Activated T-helper 1 cell treated with anti-CD3 and anti-CD28 coated beads, Interleukin-2, amount 50 U/mL, for 16 hours (primary cell): ENCODE measurements around the gene HIPK2.

ENCODE experiments used
- DNase-seq, 2 donors: peaks; one replicate each; pipeline ENCODE4 v3.0.0-alpha.2; 2020; ENCODE audit warnings: low read depth in 1 of 2, low spot score in 1 of 2

The HIPK2 gene

GRCh38 chr7:139699640-139700504 is 77.9 kb downstream of the HIPK2 start:
- DNase-seq = no peak

GRCh38 chr7:139698844-139699243 is 79.0 kb downstream of the HIPK2 start:
- DNase-seq = no peak

- DNase-seq = no peak
Observed at GRCh38 chr7:139698278-139698677, 79.5 kb downstream of the HIPK2 start.

- no peak for DNase-seq
Observed at GRCh38 chr7:139697056-139697455, 80.7 kb downstream of the HIPK2 start.

GRCh38 chr7:139696552-139696951 is 81.2 kb downstream of the HIPK2 start:
- DNase-seq = no peak

GRCh38 chr7:139695588-139695987 is 82.2 kb downstream of the HIPK2 start:
- no peak for DNase-seq

- DNase-seq = no peak
Observed at GRCh38 chr7:139695051-139695450, 82.7 kb downstream of the HIPK2 start.

- no peak for DNase-seq
Observed at GRCh38 chr7:139694389-139694676, 83.5 kb downstream of the HIPK2 start.

- DNase-seq = no peak
Observed at GRCh38 chr7:139693651-139694388, 84.0 kb downstream of the HIPK2 start.

GRCh38 chr7:139692723-139693122 is 85.1 kb downstream of the HIPK2 start:
- DNase-seq = no peak

- no peak for DNase-seq
Observed at GRCh38 chr7:139691253-139691781, 86.5 kb downstream of the HIPK2 start.

- no peak for DNase-seq
Observed at GRCh38 chr7:139687980-139688632, 89.7 kb downstream of the HIPK2 start.

GRCh38 chr7:139687211-139687954 is 90.4 kb downstream of the HIPK2 start:
- no peak for DNase-seq

GRCh38 chr7:139683137-139683921 is 94.5 kb downstream of the HIPK2 start:
- no peak for DNase-seq

- DNase-seq = no peak
Observed at GRCh38 chr7:139682136-139683013, 95.4 kb downstream of the HIPK2 start.

- DNase-seq = no peak
Observed at GRCh38 chr7:139681812-139682135, 96.0 kb downstream of the HIPK2 start.

GRCh38 chr7:139681463-139681755 is 96.4 kb downstream of the HIPK2 start:
- DNase-seq = no peak

- peak in 1 of 2 donors; percentile 51 for DNase-seq
Observed at GRCh38 chr7:139680676-139681462, 96.9 kb downstream of the HIPK2 start.
